HFF-Myc (cell line): Measurements from ENCODE around the gene GLB1L.

Experiments
- DNase-seq: peaks from one replicate; pipeline ENCODE4 v3.0.0-alpha.2; 2011; ENCODE audit warnings: low read depth; ENCODE audit errors: extremely low read depth
- H3K4me3 ChIP-seq: replicated peaks from 2 replicates; pipeline ENCODE4 v1.5.1; 2011; ENCODE audit warnings: low read depth, mild to moderate bottlenecking, control low read depth, low read length
- TF ChIP-seq, protein P1 (sequence below): IDR thresholded peaks from 2 replicates; pipeline ENCODE4 v1.5.1; 2012; ENCODE audit warnings: mild to moderate bottlenecking, low read depth, low read length, control low read depth; ENCODE audit errors: missing control alignments

The GLB1L gene

DNA sequence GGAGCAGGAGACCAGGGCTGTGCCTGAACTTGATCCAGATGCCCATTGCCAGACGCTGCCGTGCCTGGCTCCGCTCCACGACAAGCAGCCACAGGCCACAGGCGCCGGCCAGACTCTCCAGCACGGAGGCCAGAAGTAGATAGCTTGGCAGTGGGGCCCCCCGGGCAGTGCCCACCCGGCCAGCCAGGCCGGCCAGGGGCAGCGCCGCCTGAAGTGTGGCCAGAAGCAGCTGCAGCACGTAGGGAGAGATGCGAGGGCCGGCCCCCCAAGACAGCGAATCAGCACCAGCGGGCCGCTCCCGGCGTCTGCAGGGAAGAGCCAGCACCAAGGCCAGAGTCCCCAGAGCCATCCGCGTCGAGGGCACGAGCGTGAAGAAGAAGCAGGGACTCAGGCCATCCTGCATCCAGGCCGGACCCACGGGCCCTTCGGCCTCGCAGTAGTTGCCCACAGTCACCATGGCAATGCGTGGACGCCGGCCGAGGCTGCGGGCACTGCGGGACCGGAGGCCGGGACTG, 27.0 kb downstream of the GLB1L start:
- no peak for DNase-seq
- TF ChIP-seq, protein P1, sequence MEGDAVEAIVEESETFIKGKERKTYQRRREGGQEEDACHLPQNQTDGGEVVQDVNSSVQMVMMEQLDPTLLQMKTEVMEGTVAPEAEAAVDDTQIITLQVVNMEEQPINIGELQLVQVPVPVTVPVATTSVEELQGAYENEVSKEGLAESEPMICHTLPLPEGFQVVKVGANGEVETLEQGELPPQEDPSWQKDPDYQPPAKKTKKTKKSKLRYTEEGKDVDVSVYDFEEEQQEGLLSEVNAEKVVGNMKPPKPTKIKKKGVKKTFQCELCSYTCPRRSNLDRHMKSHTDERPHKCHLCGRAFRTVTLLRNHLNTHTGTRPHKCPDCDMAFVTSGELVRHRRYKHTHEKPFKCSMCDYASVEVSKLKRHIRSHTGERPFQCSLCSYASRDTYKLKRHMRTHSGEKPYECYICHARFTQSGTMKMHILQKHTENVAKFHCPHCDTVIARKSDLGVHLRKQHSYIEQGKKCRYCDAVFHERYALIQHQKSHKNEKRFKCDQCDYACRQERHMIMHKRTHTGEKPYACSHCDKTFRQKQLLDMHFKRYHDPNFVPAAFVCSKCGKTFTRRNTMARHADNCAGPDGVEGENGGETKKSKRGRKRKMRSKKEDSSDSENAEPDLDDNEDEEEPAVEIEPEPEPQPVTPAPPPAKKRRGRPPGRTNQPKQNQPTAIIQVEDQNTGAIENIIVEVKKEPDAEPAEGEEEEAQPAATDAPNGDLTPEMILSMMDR = no peak
- peak overlapping the region; percentile 60 for H3K4me3 ChIP-seq

DNA sequence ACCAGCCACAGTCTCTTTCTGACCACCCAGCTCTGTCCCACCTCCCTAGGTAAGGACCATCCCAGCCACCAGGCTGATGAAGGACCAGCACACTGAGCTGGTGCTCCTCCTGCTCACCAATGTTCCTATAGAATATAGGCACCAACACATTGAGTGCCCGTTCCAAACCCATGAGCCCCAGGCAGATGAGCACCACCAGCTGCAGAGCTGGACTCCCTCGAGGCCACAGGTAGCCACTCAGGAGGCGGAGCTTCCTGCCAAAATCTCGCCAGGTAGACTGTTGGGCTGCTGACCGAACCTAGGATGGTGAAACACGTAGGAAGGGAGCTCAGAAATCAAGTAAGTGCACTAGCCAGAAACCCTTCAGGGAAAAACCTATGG, 28.7 kb downstream of the GLB1L start:
- no peak overlapping the region for H3K4me3 ChIP-seq
- DNase-seq = no peak
- TF ChIP-seq, protein P1 = no peak

DNA sequence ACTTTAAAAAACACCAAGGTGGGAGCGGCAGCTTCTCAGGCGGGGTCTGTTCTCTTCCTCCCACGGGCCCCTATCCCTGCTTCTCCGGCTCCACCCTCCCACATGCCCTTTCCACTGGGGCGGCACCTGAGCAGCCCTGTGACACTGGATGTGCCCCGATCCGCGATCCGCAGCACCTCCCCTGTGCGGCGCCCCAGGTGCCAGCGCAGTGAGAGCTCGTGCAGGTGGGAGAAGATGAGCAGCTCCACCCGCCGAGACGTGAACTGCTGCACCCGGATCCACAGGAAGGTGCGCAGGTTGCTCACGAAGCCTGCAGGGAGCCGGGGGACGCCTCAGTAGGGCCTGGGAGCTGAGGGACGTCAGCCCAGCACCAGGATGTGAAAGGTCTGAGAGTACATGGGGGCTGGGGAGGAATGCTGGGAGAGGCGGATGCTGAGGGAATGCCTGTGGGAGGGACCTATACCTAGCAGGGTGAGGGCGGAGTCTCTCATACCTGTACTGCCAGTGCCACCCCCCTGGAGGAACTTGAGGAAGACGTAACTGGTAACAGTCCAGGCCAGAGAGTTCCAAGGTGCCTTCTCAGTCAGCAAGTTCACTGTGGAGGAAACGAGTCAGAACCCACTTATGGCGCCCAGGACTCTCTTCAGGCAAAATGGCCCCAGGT, 29.2 kb downstream of the GLB1L start:
- TF ChIP-seq, protein P1 = no peak
- H3K4me3 ChIP-seq = no peak overlapping the region
- DNase-seq = no peak

DNA sequence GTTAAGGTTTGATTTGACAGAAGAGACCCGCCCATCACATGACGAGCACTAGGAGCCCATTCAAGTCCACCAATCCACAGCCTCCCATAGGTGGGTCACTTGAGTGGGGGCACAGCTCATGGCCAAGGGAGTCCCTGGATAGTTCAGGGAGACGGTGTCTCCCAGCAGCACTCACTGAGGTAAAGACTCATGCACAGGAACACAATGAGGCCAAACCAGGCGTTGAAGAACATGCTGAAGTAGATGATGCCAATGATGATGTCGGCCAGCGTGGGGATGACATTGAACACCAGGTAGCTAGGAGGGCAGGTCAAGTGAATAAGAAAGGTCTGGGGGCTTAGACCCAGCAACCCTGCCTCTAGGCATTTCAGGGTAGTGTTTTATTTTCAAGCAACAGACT, 30.5 kb downstream of the GLB1L start:
- TF ChIP-seq, protein P1 = no peak
- DNase-seq = no peak
- H3K4me3 ChIP-seq = no peak overlapping the region

DNA sequence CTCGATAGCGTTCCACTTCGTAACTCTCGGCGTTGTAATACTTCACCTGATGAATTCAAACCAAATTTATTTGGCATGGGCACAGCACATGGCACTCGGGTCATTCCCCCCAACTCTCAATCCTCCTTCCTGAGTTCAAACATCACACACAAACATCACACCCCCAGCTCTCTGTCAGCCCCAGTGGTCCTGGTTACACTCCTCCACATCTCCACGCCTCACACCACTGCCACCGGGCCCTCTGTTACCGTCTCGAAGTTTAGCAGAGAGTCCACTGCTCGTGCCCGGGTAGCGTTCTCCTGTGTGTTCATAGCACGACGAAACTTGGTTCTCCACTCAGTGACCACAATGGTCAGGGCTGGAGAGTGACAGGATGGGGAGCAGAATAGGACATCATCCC, 31.1 kb downstream of the GLB1L start:
- H3K4me3 ChIP-seq = no peak overlapping the region
- no peak for DNase-seq
- TF ChIP-seq, protein P1 = no peak

DNA sequence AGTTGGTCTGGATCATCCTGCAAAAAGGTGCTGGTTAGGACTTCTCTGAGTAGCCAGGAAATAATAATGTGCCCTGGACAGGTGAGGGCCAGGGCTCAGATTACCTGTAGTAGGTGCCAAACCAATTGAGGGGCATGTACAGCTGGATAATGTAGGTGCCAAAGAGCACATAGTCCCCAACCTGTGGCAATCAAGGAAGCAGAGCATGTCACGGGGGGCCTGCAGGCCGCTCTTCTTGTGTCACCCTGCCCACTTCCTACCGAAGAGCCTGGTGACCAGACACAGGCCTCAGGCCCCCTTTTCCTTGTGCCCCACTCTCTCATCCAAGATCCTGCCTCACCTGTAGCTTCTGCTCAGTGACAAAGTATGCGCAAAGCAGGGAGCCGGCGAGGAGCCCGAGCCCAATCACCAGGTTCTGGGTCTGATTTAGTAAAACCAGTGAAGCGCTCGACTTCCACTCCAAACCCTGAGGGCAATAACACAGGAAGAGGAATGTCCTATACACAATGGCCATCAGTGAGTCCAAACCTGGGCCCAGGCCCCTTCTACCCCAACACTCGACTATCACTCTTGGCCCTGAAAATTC, 31.7 kb downstream of the GLB1L start:
- TF ChIP-seq, protein P1 = no peak
- H3K4me3 ChIP-seq = no peak overlapping the region
- DNase-seq = no peak
